Transverse colon (tissue), 4 donors: ENCODE results near the gene SLC26A5.

Experiments
- CTCF ChIP-seq, 5 experiments: fragments of 200-600 bp in 3 of 5; fragments of 450-650 bp in 2 of 5; sonication (generic) in 3 of 5; IDR thresholded peaks; 1 replicate in 2 of 5; 2 replicates in 3 of 5; pipeline ENCODE4 v1.5.1; 2016 to 2017; ENCODE audit warnings: antibody characterized with exemption in 5 of 5, inconsistent platforms in 3 of 5, mild to moderate bottlenecking in 2 of 5, moderate library complexity in 1 of 5
- EP300 ChIP-seq: sonication (generic); formaldehyde crosslinking; IDR thresholded peaks from one replicate; pipeline ENCODE4 v1.6.1; 2017; ENCODE audit warnings: antibody characterized with exemption, low read depth
- POLR2A ChIP-seq: fragments of 450-650 bp; IDR thresholded peaks from one replicate; pipeline ENCODE4 v1.6.1; 2016; ENCODE audit warnings: antibody characterized with exemption, mild to moderate bottlenecking, moderate library complexity
- POLR2AphosphoS5 ChIP-seq, 3 donors: sonication (generic); formaldehyde crosslinking; IDR thresholded peaks; one replicate each; pipeline ENCODE4 v1.6.1; 2016; ENCODE audit warnings: antibody characterized with exemption in 3 of 3

- no peak for TF ChIP-seq CTCF (IDR thresholded peaks at IDR 0.05)
- peak; percentile 39 to 65 (median 56) for TF ChIP-seq POLR2AphosphoS5 (IDR thresholded peaks at IDR 0.05)
- TF ChIP-seq EP300, result no peak
- TF ChIP-seq POLR2A, result peak; percentile 46
Observed at GRCh38 chr7:103347507-103348267, 98.3 kb downstream of the SLC26A5 start, which contains the start of gene PSMC2.
